B cell (primary cell): ENCODE data around the gene MAP2K1. TPM values are rescaled to one million over a fixed set of nuclear protein-coding genes. Genes with fewer than 3 reads are reported as not detected.

ENCODE experiments used
- ATAC-seq: fragments of 200-7000 bp; cut with Tn5 transposase; one replicate; pipeline ENCODE4 v1.10.0; 2021; ENCODE audit warnings: low read depth, mild to moderate bottlenecking, moderate number of reproducible peaks, moderate library complexity
- CTCF ChIA-PET: fragments of 350-600 bp; sonication (Branson Sonifier 250); formaldehyde crosslinking; loops from one replicate; lab custom pipeline; 2021; ENCODE audit warnings: antibody characterized with exemption, inconsistent platforms; lab: Charles Lee
- POLR2A ChIA-PET: fragments of 350-600 bp; sonication (Branson Sonifier 250); formaldehyde crosslinking; loops from one replicate; lab custom pipeline; 2021; ENCODE audit warnings: antibody characterized with exemption; lab: Charles Lee
- DNase-seq: peaks from one replicate; pipeline ENCODE4 v3.0.0; 2013
- H2AFZ ChIP-seq: 2 replicates; pipeline ENCODE4 v1.6.1; 2012; ENCODE audit warnings: mild to moderate bottlenecking, low read depth, low read length; ENCODE audit not compliant: insufficient read depth, poor library complexity, severe bottlenecking
- H3K27ac ChIP-seq, 2 donors: 1 replicate in 1 of 2; 2 replicates in 1 of 2; pipeline ENCODE4 v1.5.1; 2012 to 2013; ENCODE audit warnings: low read length in 2 of 2, mild to moderate bottlenecking in 2 of 2, moderate library complexity in 1 of 2
- H3K27me3 ChIP-seq, 4 experiments: fragments of 200-600 bp in 1 of 4; sonication (generic) in 1 of 4; replicated peaks in 1 of 4; 1 replicate in 2 of 4; 2 replicates in 2 of 4; pipeline versions ENCODE4 v1.6.1 to v1.7.0; 2013 to 2016; ENCODE audit warnings: low read length in 3 of 4, mild to moderate bottlenecking in 2 of 4, mixed read lengths in 1 of 4, moderate library complexity in 1 of 4; ENCODE audit not compliant: insufficient read depth in 4 of 4, control insufficient read depth in 3 of 4; ENCODE audit errors: control extremely low read depth in 1 of 4
- H3K36me3 ChIP-seq, 2 experiments: replicated peaks in 1 of 2; 1 replicate in 1 of 2; 2 replicates in 1 of 2; pipeline versions ENCODE4 v1.6.1 to v1.7.1; 2013; ENCODE audit warnings: low read length in 1 of 2; ENCODE audit not compliant: insufficient read depth in 2 of 2, control insufficient read depth in 1 of 2; ENCODE audit errors: control extremely low read depth in 1 of 2, extremely low read depth in 1 of 2
- H3K4me1 ChIP-seq, 2 donors: fragments of 200-600 bp in 1 of 2; sonication (generic) in 1 of 2; 1 replicate in 1 of 2; 2 replicates in 1 of 2; pipeline versions ENCODE4 v1.5.1 to v1.6.1; 2013 to 2017; ENCODE audit warnings: low read length in 2 of 2; ENCODE audit not compliant: control insufficient read depth in 2 of 2, insufficient read depth in 2 of 2
- H3K4me2 ChIP-seq: replicated peaks from 2 replicates; pipeline ENCODE3; 2012; ENCODE audit warnings: mild to moderate bottlenecking, low read depth, low read length; ENCODE audit not compliant: poor library complexity, severe bottlenecking
- H3K4me3 ChIP-seq, 5 experiments: fragments of 200-600 bp in 1 of 5; sonication (generic) in 1 of 5; 1 replicate in 3 of 5; 2 replicates in 2 of 5; pipeline versions ENCODE4 v1.5.1 to v1.7.0; 2011 to 2016; ENCODE audit warnings: low read length in 4 of 5, mild to moderate bottlenecking in 4 of 5, low read depth in 2 of 5, control low read depth in 1 of 5, moderate library complexity in 1 of 5; ENCODE audit not compliant: insufficient read depth in 1 of 5; ENCODE audit errors: control extremely low read depth in 1 of 5, extremely low read depth in 1 of 5
- H3K79me2 ChIP-seq: fragments of 200-600 bp; sonication (generic); one replicate; pipeline ENCODE4 v1.6.0; 2016; ENCODE audit warnings: low read length; ENCODE audit not compliant: control insufficient read depth, insufficient read depth
- H3K9ac ChIP-seq: fragments of 200-600 bp; sonication (generic); 2 replicates; pipeline ENCODE4 v1.6.1; 2017; ENCODE audit warnings: mild to moderate bottlenecking, low read length, moderate library complexity
- H3K9me3 ChIP-seq, 3 donors: one replicate each; pipeline versions ENCODE4 v1.6.1 to v1.7.1; 2013; ENCODE audit warnings: low read length in 2 of 3; ENCODE audit not compliant: control insufficient read depth in 2 of 3, insufficient read depth in 1 of 3; ENCODE audit errors: control extremely low read depth in 1 of 3
- H4K20me1 ChIP-seq: 2 replicates; pipeline ENCODE4 v1.6.0; 2012; ENCODE audit warnings: mild to moderate bottlenecking, low read length; ENCODE audit not compliant: insufficient read depth, control insufficient read depth, poor library complexity, severe bottlenecking
- H3K27ac Mint-ChIP-seq: one replicate; pipeline ENCODE4 v1.8.0; 2021; ENCODE audit warnings: mixed read lengths
- H3K27me3 Mint-ChIP-seq: one replicate; pipeline ENCODE4 v1.8.0; 2021; ENCODE audit warnings: mixed read lengths
- H3K4me1 Mint-ChIP-seq: one replicate; pipeline ENCODE4 v1.8.0; 2021; ENCODE audit warnings: mixed read lengths
- H3K4me3 Mint-ChIP-seq: one replicate; pipeline ENCODE4 v1.8.0; 2021; ENCODE audit warnings: mixed read lengths
- H3K9me3 Mint-ChIP-seq: one replicate; pipeline ENCODE4 v1.8.0; 2022; ENCODE audit warnings: mixed read lengths; ENCODE audit not compliant: insufficient read depth
- EZH2 ChIP-seq: IDR thresholded peaks from 2 replicates; pipeline ENCODE4 v1.6.1; 2012; ENCODE audit warnings: borderline replicate concordance, low read depth, mild to moderate bottlenecking, moderate library complexity, low read length; ENCODE audit not compliant: insufficient read depth, poor library complexity, severe bottlenecking
- WGBS: methylation state at CpG from one replicate; pipeline ENCODE4 v1.1.5; 2013; ENCODE audit warnings: missing lambda C conversion rate; ENCODE audit not compliant: insufficient coverage; 5-methylcytosine and 5-hydroxymethylcytosine counted together
- intact Hi-C: fragments of 100-400 bp; cut with micrococcal nuclease; formaldehyde crosslinking; loops from one replicate; pipeline ENCODE4 v1.10.0; 2022
- polyA plus RNA-seq: library from polyadenylated mRNA; depleted of rRNA; stranded (reverse); fragments of >200 nt; gene quantifications from 2 replicates; pipeline ENCODE4 v1.2.3, GENCODE V29; 2012
- total RNA-seq, 2 donors: library from RNA; stranded (reverse); fragments of 120-200 nt in 1 of 2; gene quantifications; 1 replicate in 1 of 2; 2 replicates in 1 of 2; pipeline versions ENCODE4 v1.2.3 to v1.2.4, GENCODE V29; 2013 to 2022
- TF ChIP-seq, protein P1 (sequence below): fragments of 200-600 bp; IDR thresholded peaks from one replicate; pipeline ENCODE4 v1.8.0; 2022; ENCODE audit warnings: antibody characterized with exemption, mild to moderate bottlenecking

MAP2K1 gene
- total and polyA plus RNA-seq, 2 donors (not counting 1 experiment from before 2014, with no cell fraction given), result 21.6 to 52.3 TPM

DNA sequence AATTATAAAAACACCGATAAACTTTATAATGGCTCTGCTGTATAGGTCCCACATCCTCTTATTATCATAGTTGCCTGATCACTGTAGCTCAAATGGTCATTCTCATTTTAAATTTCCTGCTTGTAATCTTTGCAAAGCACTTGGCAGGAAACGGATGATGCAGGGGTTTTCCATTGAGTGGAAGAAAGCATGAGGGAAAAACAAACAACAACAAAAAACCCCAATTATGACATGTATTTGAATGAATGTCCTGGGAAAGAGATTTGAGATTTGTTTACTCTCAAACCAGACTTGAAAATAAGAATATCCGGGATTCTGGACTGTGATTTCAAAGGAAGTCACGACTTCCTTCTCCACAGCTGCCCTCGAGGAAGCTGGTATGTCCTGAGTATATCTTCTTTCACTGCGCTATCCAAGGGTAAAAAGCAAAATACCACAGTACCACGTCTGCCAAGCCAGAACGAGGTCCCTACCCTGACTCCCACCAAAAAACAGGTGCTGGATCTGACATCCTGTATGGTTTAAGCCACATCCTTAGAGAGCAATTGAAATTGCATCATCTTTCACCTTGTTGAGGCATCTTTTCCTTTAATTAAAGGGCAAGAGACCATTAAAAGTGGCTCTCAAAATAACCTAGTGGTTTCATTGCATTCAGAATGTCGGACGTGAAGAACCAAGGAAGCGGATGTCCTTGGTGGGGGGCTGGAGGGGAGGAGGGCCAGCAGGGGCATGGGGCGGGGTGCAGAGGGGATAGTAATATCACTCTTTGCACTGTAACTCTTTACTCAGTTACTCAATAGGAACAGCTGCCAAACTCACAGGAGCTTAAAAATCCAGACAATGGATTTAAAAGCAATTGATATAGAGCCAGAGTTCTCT is 16.7 kb upstream of the MAP2K1 start:
- TF ChIP-seq, protein P1, sequence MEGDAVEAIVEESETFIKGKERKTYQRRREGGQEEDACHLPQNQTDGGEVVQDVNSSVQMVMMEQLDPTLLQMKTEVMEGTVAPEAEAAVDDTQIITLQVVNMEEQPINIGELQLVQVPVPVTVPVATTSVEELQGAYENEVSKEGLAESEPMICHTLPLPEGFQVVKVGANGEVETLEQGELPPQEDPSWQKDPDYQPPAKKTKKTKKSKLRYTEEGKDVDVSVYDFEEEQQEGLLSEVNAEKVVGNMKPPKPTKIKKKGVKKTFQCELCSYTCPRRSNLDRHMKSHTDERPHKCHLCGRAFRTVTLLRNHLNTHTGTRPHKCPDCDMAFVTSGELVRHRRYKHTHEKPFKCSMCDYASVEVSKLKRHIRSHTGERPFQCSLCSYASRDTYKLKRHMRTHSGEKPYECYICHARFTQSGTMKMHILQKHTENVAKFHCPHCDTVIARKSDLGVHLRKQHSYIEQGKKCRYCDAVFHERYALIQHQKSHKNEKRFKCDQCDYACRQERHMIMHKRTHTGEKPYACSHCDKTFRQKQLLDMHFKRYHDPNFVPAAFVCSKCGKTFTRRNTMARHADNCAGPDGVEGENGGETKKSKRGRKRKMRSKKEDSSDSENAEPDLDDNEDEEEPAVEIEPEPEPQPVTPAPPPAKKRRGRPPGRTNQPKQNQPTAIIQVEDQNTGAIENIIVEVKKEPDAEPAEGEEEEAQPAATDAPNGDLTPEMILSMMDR, result no peak
- TF ChIP-seq EZH2, result no peak
- intact Hi-C loops, result no loop called here

DNA sequence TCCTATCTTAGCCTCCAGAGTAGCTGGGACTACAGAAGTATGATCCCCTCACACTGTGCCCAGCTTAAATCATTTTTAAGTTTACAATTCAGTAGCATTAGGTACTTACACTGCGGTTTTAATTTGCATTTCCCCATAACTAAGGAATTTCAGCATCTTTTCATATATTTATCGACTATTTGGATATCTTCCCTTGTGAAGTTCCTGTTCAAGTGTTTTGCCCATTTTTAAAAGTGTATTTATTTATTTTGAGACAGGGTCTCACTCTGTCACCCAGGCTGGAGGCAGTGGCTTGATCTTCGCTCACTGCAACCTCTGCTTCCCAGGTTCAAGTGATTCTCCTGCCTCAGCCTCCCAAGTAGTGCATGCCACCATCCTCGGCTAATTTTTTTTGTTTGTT is 12.5 kb upstream of the MAP2K1 start:
- Histone ChIP-seq H3K4me3 (no peak overlapping the region), H4K20me1 (no peaks in the 10 kb centered on the region), H3K9ac (no peak overlapping the region), H3K27ac (no peak overlapping the region), H3K79me2 (no peaks in the 10 kb centered on the region), H3K4me1 (peaks cover 10% of the 10 kb centered on the region in 2 donors), H2AFZ (no peak overlapping the region), H3K9me3 (peaks cover 0 to 8% (median 2%) of the 10 kb centered on the region in 3 donors), H3K27me3 (no peaks in the 10 kb centered on the region), H3K4me2 (no peak overlapping the region), H3K36me3 (no peaks in the 10 kb centered on the region)
- no peak overlapping the region for H3K4me3 Mint-ChIP-seq
- CTCF ChIA-PET, result interaction anchor here (0.5 to 1.1 kb wide), 2 partner anchors 16 to 93 kb away, joined by 3 to 5 read pairs; no protein-coding TSS in a partner anchor
- H3K27me3 Mint-ChIP-seq, result no peaks in the 10 kb centered on the region
- H3K9me3 Mint-ChIP-seq, result peaks cover 2% of the 10 kb centered on the region
- TF ChIP-seq EZH2, result no peak
- TF ChIP-seq, protein P1, result no peak
- ATAC-seq (no peak), DNase-seq (no peak)
- POLR2A ChIA-PET, result interaction anchor here (0.7 kb wide), 1 partner anchor 648 kb away, joined by 4 read pairs; no protein-coding TSS in a partner anchor
- no peak overlapping the region for H3K27ac Mint-ChIP-seq
- intact Hi-C loops, result no loop called here
- no CpG with 5 or more reads among the region's 4 CpGs for WGBS
- peaks cover 11% of the 10 kb centered on the region for H3K4me1 Mint-ChIP-seq

More for the DNA sequence above, 16.7 kb upstream of the MAP2K1 start:
- Mint-ChIP-seq H3K4me1 (peaks cover 11% of the 10 kb centered on the region), H3K4me3 (peak overlapping the region; percentile 84), H3K9me3 (peaks cover 2% of the 10 kb centered on the region), H3K27me3 (no peaks in the 10 kb centered on the region), H3K27ac (peak overlapping the region; percentile 73)
- H3K4me3 ChIP-seq, result peak overlapping the region in 4 of 5 experiments; percentile 30 to 51 (median 40)
- peak overlapping the region; percentile 39 for H3K9ac ChIP-seq
- ChIA-PET POLR2A (no interaction called here), CTCF (interaction anchor here (1.5 kb wide), 1 partner anchor 128 kb away, joined by 6 read pairs; the partner anchor contains the start of gene SNAPC5)
- no peaks in the 10 kb centered on the region for H3K36me3 ChIP-seq
- peaks cover 0 to 8% (median 2%) of the 10 kb centered on the region in 3 donors for H3K9me3 ChIP-seq
- H3K4me2 ChIP-seq, result peak overlapping the region; percentile 67
- ATAC-seq (peak; percentile 41), DNase-seq (peak; percentile 38)
- peaks cover 10% of the 10 kb centered on the region in 2 donors for H3K4me1 ChIP-seq
- peak overlapping the region in 1 of 2 donors; percentile 10 for H3K27ac ChIP-seq
- H4K20me1 ChIP-seq, result no peaks in the 10 kb centered on the region
- peak overlapping the region; percentile 76 for H2AFZ ChIP-seq
- H3K27me3 ChIP-seq, result no peaks in the 10 kb centered on the region
- no peaks in the 10 kb centered on the region for H3K79me2 ChIP-seq
- WGBS, result 3% methylated on average over 4 of the region's 12 CpGs
